HCT116 (cell line): ENCODE measurements around the gene CDC42EP2.

Experiments
- CTCF ChIP-seq, 3 experiments: fragments of 200-600 bp in 1 of 3; sonication (generic) in 1 of 3; IDR thresholded peaks in 2 of 3; conservative IDR thresholded peaks in 1 of 3; 2 replicates each; pipeline ENCODE4 v1.5.1; 2012 to 2017; ENCODE audit warnings: low read depth in 2 of 3, low read length in 2 of 3, antibody characterized with exemption in 1 of 3, borderline replicate concordance in 1 of 3, control low read depth in 1 of 3, mild to moderate bottlenecking in 1 of 3, mixed read lengths in 1 of 3, mixed run types in 1 of 3, moderate library complexity in 1 of 3; ENCODE audit not compliant: insufficient read depth in 1 of 3
- EGR1 ChIP-seq: IDR thresholded peaks from 2 replicates; pipeline ENCODE4 v1.6.1; 2012; ENCODE audit warnings: low read depth
- EZH2 ChIP-seq: fragments of 200-600 bp; sonication (generic); IDR thresholded peaks from 2 replicates; pipeline ENCODE4 v1.6.1; 2017; ENCODE audit warnings: antibody characterized with exemption, mixed run types
- POLR2A ChIP-seq: IDR thresholded peaks from 2 replicates; pipeline ENCODE4 v1.7.0; 2011; ENCODE audit warnings: borderline replicate concordance; ENCODE audit not compliant: insufficient read depth, insufficient read length; ENCODE audit errors: extremely low read depth
- RAD21 ChIP-seq: IDR thresholded peaks from 2 replicates; pipeline ENCODE4 v1.6.1; 2012; ENCODE audit warnings: low read depth, mild to moderate bottlenecking
- TCF7L2 ChIP-seq: IDR thresholded peaks from 2 replicates; pipeline ENCODE4 v1.7.0; 2011; ENCODE audit warnings: borderline replicate concordance, inconsistent platforms; ENCODE audit not compliant: insufficient read depth, insufficient read length; ENCODE audit errors: extremely low read depth
- ZNF274 ChIP-seq: fragments of 200-500 bp; sonication (Bioruptor generic); IDR thresholded peaks from 2 replicates; pipeline ENCODE4 v1.6.1; 2014; ENCODE audit warnings: mild to moderate bottlenecking, low read depth, low read length, inconsistent platforms
- TF ChIP-seq, protein P1 (sequence below): IDR thresholded peaks from 2 replicates; pipeline ENCODE4 v1.6.1; 2011; ENCODE audit warnings: mild to moderate bottlenecking, low read length, moderate library complexity; ENCODE audit not compliant: insufficient replicate concordance; ENCODE audit errors: extremely low read depth

DNA sequence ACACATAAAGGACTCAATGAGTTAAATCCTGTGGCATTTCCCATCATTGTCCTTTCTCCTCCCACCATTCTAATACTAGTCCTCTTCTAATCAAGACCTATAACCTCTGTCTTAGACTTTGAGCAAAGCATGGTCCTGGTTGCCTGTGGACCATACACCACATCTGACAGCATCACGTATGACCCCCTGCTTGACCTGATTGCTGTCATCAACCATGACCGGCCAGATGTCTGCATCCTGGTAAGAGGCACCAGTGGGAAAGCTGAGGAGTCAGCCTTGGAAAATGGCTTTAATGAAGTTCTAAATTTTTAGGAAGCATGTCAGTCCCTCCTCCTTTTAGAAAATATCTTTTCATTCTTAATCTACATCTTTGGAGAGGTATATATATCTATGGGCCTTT lies 27.1 kb upstream of the CDC42EP2 start:
- TF ChIP-seq, protein P1, sequence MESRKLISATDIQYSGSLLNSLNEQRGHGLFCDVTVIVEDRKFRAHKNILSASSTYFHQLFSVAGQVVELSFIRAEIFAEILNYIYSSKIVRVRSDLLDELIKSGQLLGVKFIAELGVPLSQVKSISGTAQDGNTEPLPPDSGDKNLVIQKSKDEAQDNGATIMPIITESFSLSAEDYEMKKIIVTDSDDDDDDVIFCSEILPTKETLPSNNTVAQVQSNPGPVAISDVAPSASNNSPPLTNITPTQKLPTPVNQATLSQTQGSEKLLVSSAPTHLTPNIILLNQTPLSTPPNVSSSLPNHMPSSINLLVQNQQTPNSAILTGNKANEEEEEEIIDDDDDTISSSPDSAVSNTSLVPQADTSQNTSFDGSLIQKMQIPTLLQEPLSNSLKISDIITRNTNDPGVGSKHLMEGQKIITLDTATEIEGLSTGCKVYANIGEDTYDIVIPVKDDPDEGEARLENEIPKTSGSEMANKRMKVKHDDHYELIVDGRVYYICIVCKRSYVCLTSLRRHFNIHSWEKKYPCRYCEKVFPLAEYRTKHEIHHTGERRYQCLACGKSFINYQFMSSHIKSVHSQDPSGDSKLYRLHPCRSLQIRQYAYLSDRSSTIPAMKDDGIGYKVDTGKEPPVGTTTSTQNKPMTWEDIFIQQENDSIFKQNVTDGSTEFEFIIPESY: no peak
- TF ChIP-seq CTCF (IDR thresholded peaks at IDR 0.05 in 2 of 3, conservative IDR thresholded peaks at IDR 0.05 in 1 of 3; ENCODE audit: borderline replicate concordance in 1 of 3, insufficient read depth in 1 of 3, low read depth in 2 of 3, low read length in 2 of 3) (no peak), RAD21 (no peak), EZH2 (no peak), POLR2A (no peak), TCF7L2 (no peak), ZNF274 (no peak), EGR1 (no peak)
